ENCODE measurements around the gene RCSD1.
A peak's percentile ranks its signal among the peaks of the same experiment; 100 is the strongest.

Gene RCSD1

GRCh38 chr1:167650269-167651160 lies 20.5 kb downstream of the RCSD1 start:
- DNase-seq = no peak
- Histone ChIP-seq H3K9me3 (ENCODE audit: control insufficient read depth, low read length) (no peaks in the 10 kb centered on the region), H3K27ac (ENCODE audit: insufficient read depth, low read length, poor library complexity, severe bottlenecking) (peak overlapping the region; percentile 59), H3K4me3 (ENCODE audit: insufficient read depth, low read depth, low read length, poor library complexity, severe bottlenecking) (no peak overlapping the region), H3K27me3 (replicated peaks; ENCODE audit: control insufficient read depth, insufficient read depth, low read length, poor library complexity, severe bottlenecking) (no peaks in the 10 kb centered on the region), H3K4me1 (ENCODE audit: control insufficient read depth, insufficient read depth, low read length, poor library complexity, severe bottlenecking) (peaks cover 72% of the 10 kb centered on the region), H3K36me3 (ENCODE audit: control insufficient read depth, insufficient read depth, low read length) (peaks cover 20% of the 10 kb centered on the region)

- H3K36me3 ChIP-seq (ENCODE audit: control insufficient read depth, insufficient read depth, low read length) = peaks cover 19% of the 10 kb centered on the region
- H3K4me1 ChIP-seq (ENCODE audit: control insufficient read depth, insufficient read depth, low read length, poor library complexity, severe bottlenecking) = peaks cover 68% of the 10 kb centered on the region
- H3K27ac ChIP-seq (ENCODE audit: insufficient read depth, low read length, poor library complexity, severe bottlenecking) = peak overlapping the region; percentile 30
- no peak for DNase-seq
- H3K9me3 ChIP-seq (ENCODE audit: control insufficient read depth, low read length) = no peaks in the 10 kb centered on the region
- H3K27me3 ChIP-seq (replicated peaks; ENCODE audit: control insufficient read depth, insufficient read depth, low read length, poor library complexity, severe bottlenecking) = no peaks in the 10 kb centered on the region
- H3K4me3 ChIP-seq (ENCODE audit: insufficient read depth, low read depth, low read length, poor library complexity, severe bottlenecking) = no peak overlapping the region
These were observed 21.2 kb downstream of the RCSD1 start for GRCh38 chr1:167651161-167651693.

- DNase-seq = no peak
- no peaks in the 10 kb centered on the region for H3K9me3 ChIP-seq (ENCODE audit: control insufficient read depth, low read length)
- H3K4me3 ChIP-seq (ENCODE audit: insufficient read depth, low read depth, low read length, poor library complexity, severe bottlenecking) = no peak overlapping the region
- H3K36me3 ChIP-seq (ENCODE audit: control insufficient read depth, insufficient read depth, low read length) = peaks cover 19% of the 10 kb centered on the region
- H3K27ac ChIP-seq (ENCODE audit: insufficient read depth, low read length, poor library complexity, severe bottlenecking) = peak overlapping the region; percentile 22
- peaks cover 54% of the 10 kb centered on the region for H3K4me1 ChIP-seq (ENCODE audit: control insufficient read depth, insufficient read depth, low read length, poor library complexity, severe bottlenecking)
- no peaks in the 10 kb centered on the region for H3K27me3 ChIP-seq (replicated peaks; ENCODE audit: control insufficient read depth, insufficient read depth, low read length, poor library complexity, severe bottlenecking)
These were observed 25.0 kb downstream of the RCSD1 start for GRCh38 chr1:167654975-167655575.

GRCh38 chr1:167656657-167657056 lies 26.6 kb downstream of the RCSD1 start:
- H3K9me3 ChIP-seq (ENCODE audit: control insufficient read depth, low read length) = no peaks in the 10 kb centered on the region
- no peak overlapping the region for H3K27ac ChIP-seq (ENCODE audit: insufficient read depth, low read length, poor library complexity, severe bottlenecking)
- no peak for DNase-seq
- H3K27me3 ChIP-seq (replicated peaks; ENCODE audit: control insufficient read depth, insufficient read depth, low read length, poor library complexity, severe bottlenecking) = no peaks in the 10 kb centered on the region
- H3K4me3 ChIP-seq (ENCODE audit: insufficient read depth, low read depth, low read length, poor library complexity, severe bottlenecking) = no peak overlapping the region
- peaks cover 18% of the 10 kb centered on the region for H3K36me3 ChIP-seq (ENCODE audit: control insufficient read depth, insufficient read depth, low read length)
- peaks cover 46% of the 10 kb centered on the region for H3K4me1 ChIP-seq (ENCODE audit: control insufficient read depth, insufficient read depth, low read length, poor library complexity, severe bottlenecking)

DNA sequence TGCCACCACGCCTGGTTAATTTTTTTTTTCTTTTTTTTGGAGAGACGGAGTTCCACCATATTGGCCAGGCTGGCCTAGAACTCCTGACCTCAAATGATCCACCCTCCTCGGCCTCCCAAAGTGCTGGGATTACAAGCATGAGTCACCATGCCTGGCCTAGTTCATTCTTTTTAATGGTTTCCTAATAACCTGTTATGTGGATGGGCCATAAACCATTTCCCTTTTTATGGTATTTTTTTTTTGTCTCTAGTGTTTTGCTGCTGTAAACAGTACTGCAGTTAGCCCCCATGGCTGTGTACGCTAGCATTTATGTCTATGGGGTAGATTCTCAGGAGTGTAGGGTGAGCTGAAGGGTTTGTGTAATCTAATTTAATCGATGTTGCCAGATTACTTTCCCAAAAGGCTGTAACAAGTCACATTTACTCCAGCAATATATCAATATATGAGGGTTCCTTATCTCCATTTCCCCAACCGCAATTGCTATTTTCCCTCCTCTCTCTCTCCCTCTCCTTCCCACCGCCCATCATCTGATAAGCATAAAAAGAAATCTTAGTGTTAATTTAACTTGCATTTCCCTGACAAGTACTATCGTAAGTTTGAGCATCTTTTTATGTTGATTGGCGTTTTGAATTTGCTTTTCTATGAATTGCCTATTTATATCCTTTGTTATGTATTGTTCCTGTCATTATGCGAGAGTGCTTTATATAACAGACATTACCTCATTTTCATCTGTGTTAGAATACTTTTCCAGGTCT lies 28.7 kb downstream of the RCSD1 start:
- H3K4me3 ChIP-seq (ENCODE audit: insufficient read depth, low read depth, low read length, poor library complexity, severe bottlenecking) = no peak overlapping the region
- no peaks in the 10 kb centered on the region for H3K9me3 ChIP-seq (ENCODE audit: control insufficient read depth, low read length)
- DNase-seq = no peak
- peak overlapping the region; percentile 21 for H3K27ac ChIP-seq (ENCODE audit: insufficient read depth, low read length, poor library complexity, severe bottlenecking)
- peaks cover 30% of the 10 kb centered on the region for H3K36me3 ChIP-seq (ENCODE audit: control insufficient read depth, insufficient read depth, low read length)
- no peaks in the 10 kb centered on the region for H3K27me3 ChIP-seq (replicated peaks; ENCODE audit: control insufficient read depth, insufficient read depth, low read length, poor library complexity, severe bottlenecking)
- peaks cover 40% of the 10 kb centered on the region for H3K4me1 ChIP-seq (ENCODE audit: control insufficient read depth, insufficient read depth, low read length, poor library complexity, severe bottlenecking)

DNA sequence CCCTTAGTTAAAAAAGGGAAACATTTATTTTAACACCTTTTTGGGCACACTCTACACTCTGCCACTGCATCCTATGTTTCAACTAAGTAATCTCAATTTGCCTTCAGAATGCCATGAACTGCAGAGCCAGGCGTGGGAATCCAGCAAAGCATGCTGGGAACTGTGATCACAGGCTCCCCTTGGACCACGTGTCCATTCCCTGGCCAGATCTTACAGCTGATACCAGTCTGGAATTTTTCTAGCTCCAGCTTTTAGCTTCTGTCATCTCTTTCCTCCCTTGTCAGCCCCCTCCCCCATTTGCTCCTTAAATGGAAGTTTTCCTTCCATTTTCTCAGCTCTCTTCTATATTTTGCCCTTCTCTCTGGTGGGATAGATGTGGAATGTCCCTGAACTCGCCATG lies 29.4 kb downstream of the RCSD1 start:
- peaks cover 35% of the 10 kb centered on the region for H3K36me3 ChIP-seq (ENCODE audit: control insufficient read depth, insufficient read depth, low read length)

GRCh38 chr1:167659881-167660280 lies 29.8 kb downstream of the RCSD1 start:
- no peak overlapping the region for H3K4me3 ChIP-seq (ENCODE audit: insufficient read depth, low read depth, low read length, poor library complexity, severe bottlenecking)
- no peaks in the 10 kb centered on the region for H3K9me3 ChIP-seq (ENCODE audit: control insufficient read depth, low read length)
- no peaks in the 10 kb centered on the region for H3K27me3 ChIP-seq (replicated peaks; ENCODE audit: control insufficient read depth, insufficient read depth, low read length, poor library complexity, severe bottlenecking)
- no peak overlapping the region for H3K27ac ChIP-seq (ENCODE audit: insufficient read depth, low read length, poor library complexity, severe bottlenecking)
- peaks cover 34% of the 10 kb centered on the region for H3K36me3 ChIP-seq (ENCODE audit: control insufficient read depth, insufficient read depth, low read length)
- no peak for DNase-seq
- H3K4me1 ChIP-seq (ENCODE audit: control insufficient read depth, insufficient read depth, low read length, poor library complexity, severe bottlenecking) = peaks cover 29% of the 10 kb centered on the region

More for the DNA sequence above, 29.4 kb downstream of the RCSD1 start:
- no peaks in the 10 kb centered on the region for H3K27me3 ChIP-seq (replicated peaks; ENCODE audit: control insufficient read depth, insufficient read depth, low read length, poor library complexity, severe bottlenecking)
- no peak overlapping the region for H3K27ac ChIP-seq (ENCODE audit: insufficient read depth, low read length, poor library complexity, severe bottlenecking)
- H3K9me3 ChIP-seq (ENCODE audit: control insufficient read depth, low read length) = no peaks in the 10 kb centered on the region
- no peak for DNase-seq
- peaks cover 34% of the 10 kb centered on the region for H3K4me1 ChIP-seq (ENCODE audit: control insufficient read depth, insufficient read depth, low read length, poor library complexity, severe bottlenecking)
- no peak overlapping the region for H3K4me3 ChIP-seq (ENCODE audit: insufficient read depth, low read depth, low read length, poor library complexity, severe bottlenecking)

DNA sequence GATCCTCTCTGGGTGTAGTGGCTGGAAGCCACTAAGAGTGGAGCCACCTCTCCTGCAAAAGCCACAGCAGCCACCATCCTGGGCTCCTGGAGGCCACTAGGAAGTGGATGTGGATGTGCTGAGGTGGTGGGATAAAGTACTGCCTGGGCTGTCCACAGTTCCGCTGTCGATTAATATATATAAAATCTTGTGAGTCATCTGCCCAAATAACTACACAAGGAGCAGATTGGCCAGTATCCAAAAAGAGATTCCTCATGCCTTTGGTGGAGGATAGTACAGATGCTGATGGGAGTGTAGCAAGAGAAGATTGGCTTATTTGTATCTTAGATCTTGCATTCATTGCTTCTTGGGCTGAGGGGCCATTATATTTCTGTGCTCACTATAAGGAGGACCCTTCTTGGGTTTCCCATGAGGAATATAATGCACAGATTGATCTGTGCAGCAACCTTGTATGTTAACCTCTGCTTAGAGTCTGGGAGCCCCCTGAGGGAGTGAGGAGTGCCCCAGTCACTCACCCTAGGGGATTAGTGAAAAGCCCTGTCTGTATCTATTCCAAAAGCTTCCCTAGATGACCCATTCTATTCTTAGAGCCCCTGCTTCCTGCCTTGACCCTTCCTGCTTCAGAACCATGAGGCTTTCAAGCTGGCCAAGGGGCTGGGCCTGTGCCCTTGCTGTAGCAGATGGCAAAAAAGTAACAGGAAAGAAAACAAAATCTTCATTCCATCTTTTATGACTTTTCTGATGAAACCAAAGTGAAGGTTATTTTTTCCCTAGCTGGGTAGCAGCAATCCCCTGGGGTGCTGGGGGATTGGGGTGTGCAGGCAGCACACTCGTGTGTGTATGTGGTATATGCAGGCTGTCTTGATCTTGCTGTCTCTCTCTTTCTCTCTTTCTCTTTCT lies 31.7 kb downstream of the RCSD1 start:
- peaks cover 20% of the 10 kb centered on the region for H3K4me1 ChIP-seq (ENCODE audit: control insufficient read depth, insufficient read depth, low read length, poor library complexity, severe bottlenecking)
- H3K36me3 ChIP-seq (ENCODE audit: control insufficient read depth, insufficient read depth, low read length) = peaks cover 23% of the 10 kb centered on the region
- H3K4me3 ChIP-seq (ENCODE audit: insufficient read depth, low read depth, low read length, poor library complexity, severe bottlenecking) = no peak overlapping the region
- H3K9me3 ChIP-seq (ENCODE audit: control insufficient read depth, low read length) = no peaks in the 10 kb centered on the region
- no peaks in the 10 kb centered on the region for H3K27me3 ChIP-seq (replicated peaks; ENCODE audit: control insufficient read depth, insufficient read depth, low read length, poor library complexity, severe bottlenecking)
- DNase-seq = no peak
- peak overlapping the region; percentile 32 for H3K27ac ChIP-seq (ENCODE audit: insufficient read depth, low read length, poor library complexity, severe bottlenecking)
